OCI-LY7 (cell line): ENCODE measurements around the gene BACH2. TPM values are rescaled to one million over a fixed set of nuclear protein-coding genes. Genes with fewer than 3 reads are reported as not detected.
A peak's percentile ranks its signal among the peaks of the same experiment; 100 is the strongest.

Experiments
- BruUV-seq: library from RNA; stranded (reverse); fragments of 400-500 nt; replicated peaks from 2 replicates; lab custom pipeline; 2021; lab: Mats Ljungman, UMichigan
- CTCF ChIA-PET: fragments of 300-600 bp; sonication (Branson Sonifier 250); formaldehyde crosslinking; loops from one replicate; lab custom pipeline; 2022; ENCODE audit warnings: antibody characterized with exemption; ENCODE audit not compliant: unreplicated experiment; lab: Charles Lee
- POLR2A ChIA-PET: fragments of 300-600 bp; sonication (Branson Sonifier 250); formaldehyde crosslinking; loops from one replicate; lab custom pipeline; 2022; ENCODE audit warnings: antibody characterized with exemption; lab: Charles Lee
- DNase-seq: peaks from one replicate; pipeline ENCODE4 v3.0.0-alpha.2; 2015; ENCODE audit warnings: low spot score
- H2AFZ ChIP-seq: fragments of 200-600 bp; sonication (generic), shearing (Covaris generic); 2 replicates; pipeline ENCODE4 v1.6.1; 2014; ENCODE audit warnings: mild to moderate bottlenecking, antibody characterized with exemption, low read length, moderate library complexity
- H3K27ac ChIP-seq: fragments of 200-600 bp; sonication (generic); 2 replicates; pipeline ENCODE4 v1.5.1; 2014; ENCODE audit warnings: mixed run types, low read depth, mild to moderate bottlenecking, moderate library complexity, low read length, inconsistent platforms; ENCODE audit not compliant: poor library complexity, severe bottlenecking
- H3K36me3 ChIP-seq: fragments of 200-600 bp; sonication (generic); 2 replicates; pipeline ENCODE4 v1.6.1; 2014; ENCODE audit warnings: mild to moderate bottlenecking, antibody characterized with exemption, low read length, moderate library complexity, mixed read lengths; ENCODE audit not compliant: insufficient read depth
- H3K4me1 ChIP-seq: fragments of 200-600 bp; sonication (generic); 2 replicates; pipeline ENCODE4 v1.5.1; 2014; ENCODE audit warnings: mild to moderate bottlenecking, low read length; ENCODE audit not compliant: insufficient read depth, poor library complexity, severe bottlenecking
- H3K4me2 ChIP-seq: fragments of 200-600 bp; sonication (generic); 2 replicates; pipeline ENCODE4 v1.6.1; 2014; ENCODE audit warnings: mild to moderate bottlenecking, low read length
- H3K4me3 ChIP-seq: fragments of 200-600 bp; sonication (generic); 2 replicates; pipeline ENCODE4 v1.5.1; 2014; ENCODE audit warnings: mild to moderate bottlenecking, low read depth, low read length; ENCODE audit not compliant: poor library complexity, severe bottlenecking
- H3K79me2 ChIP-seq: fragments of 200-600 bp; sonication (generic); 2 replicates; pipeline ENCODE4 v1.6.1; 2016; ENCODE audit warnings: low read depth, mild to moderate bottlenecking, low read length, moderate library complexity, mixed read lengths; ENCODE audit not compliant: insufficient read depth
- H3K9me2 ChIP-seq: fragments of 200-600 bp; sonication (generic); 2 replicates; pipeline ENCODE4 v1.6.1; 2016; ENCODE audit warnings: mild to moderate bottlenecking, low read length, mixed read lengths; ENCODE audit not compliant: insufficient read depth
- H3K9me3 ChIP-seq: fragments of 200-600 bp; sonication (generic); 2 replicates; pipeline ENCODE4 v1.6.1; 2014; ENCODE audit warnings: mild to moderate bottlenecking, mixed run types, low read length, mixed read lengths
- H4K20me1 ChIP-seq: fragments of 200-600 bp; sonication (generic); 2 replicates; pipeline ENCODE4 v1.6.1; 2014; ENCODE audit warnings: mild to moderate bottlenecking, antibody characterized with exemption, low read length, moderate library complexity, mixed read lengths; ENCODE audit not compliant: insufficient read depth
- CTCF ChIP-seq: fragments of 200-600 bp; sonication (generic); conservative IDR thresholded peaks from 2 replicates; pipeline ENCODE4 v1.5.1; 2014; ENCODE audit warnings: mild to moderate bottlenecking, antibody characterized with exemption, low read length, moderate library complexity, mixed read lengths
- EZH2phosphoT487 ChIP-seq: fragments of 200-600 bp; sonication (generic); IDR thresholded peaks from 2 replicates; pipeline ENCODE4 v1.6.1; 2018; ENCODE audit warnings: low read depth, borderline replicate concordance, mild to moderate bottlenecking, mixed run types, antibody characterized with exemption, low read length, moderate library complexity, mixed read lengths
- intact Hi-C: fragments of 100-400 bp; cut with micrococcal nuclease; formaldehyde crosslinking; loops from one replicate; pipeline ENCODE4 v1.10.0; 2022; ENCODE audit not compliant: unreplicated experiment
- total RNA-seq, 2 experiments: library from RNA; depleted of rRNA in 1 of 2; stranded (reverse); fragments of >200 nt in 1 of 2; shearing (Covaris generic) in 1 of 2; gene quantifications; 2 replicates each; pipeline ENCODE4 v1.2.3, GENCODE V29; 2014 to 2022

BACH2 gene
- total RNA-seq, 2 experiments from 2014 or later, result 92.0 to 163 TPM

GRCh38 chr6:89940225-89941027 is 356.2 kb downstream of the BACH2 start:
- intact Hi-C loops, result loop anchor here (1.0 to 5.0 kb wide), 4 partner anchors 240 to 539 kb away; no protein-coding TSS in a partner anchor
- ChIA-PET CTCF (interaction anchor here (0.6 to 1.5 kb wide), 6 partner anchors 14 to 538 kb away, joined by 3 to 11 read pairs (median 4); no protein-coding TSS in a partner anchor), POLR2A (interaction anchor here (0.5 to 1.7 kb wide), 11 partner anchors 25 to 602 kb away, joined by 3 to 6 read pairs (median 4); no protein-coding TSS in a partner anchor)
- no peak overlapping the region for H3K4me2 ChIP-seq
- no peak overlapping the region for H3K4me3 ChIP-seq
- no peaks in the 10 kb centered on the region for H3K9me3 ChIP-seq
- H2AFZ ChIP-seq, result no peak overlapping the region
- H3K4me1 ChIP-seq, result no peaks in the 10 kb centered on the region
- H3K27ac ChIP-seq, result no peak overlapping the region
- TF ChIP-seq EZH2phosphoT487 (no peak), CTCF (peak; percentile 89)
- peak; percentile 71 for DNase-seq
- H3K36me3 ChIP-seq, result peaks cover 92% of the 10 kb centered on the region
- no TSS peak for BruUV-seq
- H3K79me2 ChIP-seq, result peaks cover 8% of the 10 kb centered on the region; the same call in 1 of the 2 replicates
- H4K20me1 ChIP-seq, result no peaks in the 10 kb centered on the region
- H3K9me2 ChIP-seq, result no peaks in the 10 kb centered on the region

- DNase-seq, result no peak
- peaks cover 90% of the 10 kb centered on the region for H3K36me3 ChIP-seq
- H3K4me1 ChIP-seq, result no peaks in the 10 kb centered on the region
- no peak overlapping the region for H3K4me2 ChIP-seq
- H3K27ac ChIP-seq, result no peak overlapping the region
- ChIA-PET CTCF (no interaction called here), POLR2A (interaction anchor here (0.6 kb wide), 1 partner anchor 473 kb away, joined by 3 read pairs; no protein-coding TSS in a partner anchor)
- TF ChIP-seq CTCF, result no peak
- TF ChIP-seq EZH2phosphoT487, result no peak
- no peaks in the 10 kb centered on the region for H3K79me2 ChIP-seq
- no TSS peak for BruUV-seq
- intact Hi-C loops, result no loop called here
- H2AFZ ChIP-seq, result no peak overlapping the region
- H3K4me3 ChIP-seq, result no peak overlapping the region
- no peaks in the 10 kb centered on the region for H3K9me3 ChIP-seq
- H4K20me1 ChIP-seq, result no peaks in the 10 kb centered on the region
- H3K9me2 ChIP-seq, result no peaks in the 10 kb centered on the region
These were observed 357.5 kb downstream of the BACH2 start for GRCh38 chr6:89939144-89939543.

GRCh38 chr6:89938014-89938413 is 358.6 kb downstream of the BACH2 start:
- Histone ChIP-seq H3K27ac (no peak overlapping the region), H3K4me1 (no peaks in the 10 kb centered on the region), H3K79me2 (no peaks in the 10 kb centered on the region), H3K9me2 (no peaks in the 10 kb centered on the region), H3K9me3 (no peaks in the 10 kb centered on the region), H3K4me2 (no peak overlapping the region), H2AFZ (no peak overlapping the region), H3K4me3 (no peak overlapping the region), H4K20me1 (no peaks in the 10 kb centered on the region), H3K36me3 (peaks cover 92% of the 10 kb centered on the region)
- POLR2A ChIA-PET, result no interaction called here
- BruUV-seq, result no TSS peak
- TF ChIP-seq EZH2phosphoT487, result no peak
- TF ChIP-seq CTCF, result no peak
- CTCF ChIA-PET, result no interaction called here
- intact Hi-C loops, result no loop called here
- no peak for DNase-seq
